GM18909 (cell line): Measurements from ENCODE around the gene PRRG2.

Experiments used
- ATAC-seq: cut with Tn5 transposase; IDR thresholded peaks from one replicate; pipeline ENCODE4 v1.9.1; 2021; ENCODE audit warnings: mild to moderate bottlenecking; ENCODE audit not compliant: unreplicated experiment, poor library complexity

The PRRG2 gene

DNA sequence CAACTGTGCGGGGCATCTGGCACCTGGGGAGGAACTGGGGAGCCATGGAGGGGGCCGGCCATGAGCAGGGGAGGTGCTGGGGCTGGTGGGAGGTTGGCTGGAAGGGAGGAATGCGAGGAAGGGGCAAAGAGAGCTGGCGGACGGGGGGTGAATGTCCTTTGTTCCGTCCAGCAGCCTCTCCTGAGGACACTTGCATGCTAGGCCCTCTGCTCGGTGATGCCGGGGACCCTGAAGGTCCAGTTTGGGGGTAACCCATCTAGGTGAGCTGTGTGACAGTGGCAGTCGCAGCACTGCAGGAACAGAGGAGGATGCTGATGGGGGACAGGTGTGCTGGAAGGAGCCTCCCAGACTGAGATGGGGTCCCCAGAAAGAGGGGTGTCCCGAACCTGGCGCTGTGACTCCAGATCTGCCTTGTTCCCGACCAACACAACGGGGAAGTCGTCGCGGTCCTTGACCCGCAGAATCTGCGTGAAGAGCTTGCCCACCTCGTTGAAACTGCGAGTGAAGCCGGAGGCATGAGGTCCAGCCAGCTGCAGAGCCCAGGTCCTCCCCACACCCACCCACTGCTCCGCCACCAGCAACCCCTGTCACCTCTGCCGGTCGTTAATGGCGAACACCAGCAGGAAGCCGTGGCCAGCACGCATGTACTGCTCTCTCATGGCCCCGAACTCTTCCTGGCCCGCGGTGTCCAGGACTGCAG, 55.3 kb downstream of the PRRG2 start:
- no peak for ATAC-seq

DNA sequence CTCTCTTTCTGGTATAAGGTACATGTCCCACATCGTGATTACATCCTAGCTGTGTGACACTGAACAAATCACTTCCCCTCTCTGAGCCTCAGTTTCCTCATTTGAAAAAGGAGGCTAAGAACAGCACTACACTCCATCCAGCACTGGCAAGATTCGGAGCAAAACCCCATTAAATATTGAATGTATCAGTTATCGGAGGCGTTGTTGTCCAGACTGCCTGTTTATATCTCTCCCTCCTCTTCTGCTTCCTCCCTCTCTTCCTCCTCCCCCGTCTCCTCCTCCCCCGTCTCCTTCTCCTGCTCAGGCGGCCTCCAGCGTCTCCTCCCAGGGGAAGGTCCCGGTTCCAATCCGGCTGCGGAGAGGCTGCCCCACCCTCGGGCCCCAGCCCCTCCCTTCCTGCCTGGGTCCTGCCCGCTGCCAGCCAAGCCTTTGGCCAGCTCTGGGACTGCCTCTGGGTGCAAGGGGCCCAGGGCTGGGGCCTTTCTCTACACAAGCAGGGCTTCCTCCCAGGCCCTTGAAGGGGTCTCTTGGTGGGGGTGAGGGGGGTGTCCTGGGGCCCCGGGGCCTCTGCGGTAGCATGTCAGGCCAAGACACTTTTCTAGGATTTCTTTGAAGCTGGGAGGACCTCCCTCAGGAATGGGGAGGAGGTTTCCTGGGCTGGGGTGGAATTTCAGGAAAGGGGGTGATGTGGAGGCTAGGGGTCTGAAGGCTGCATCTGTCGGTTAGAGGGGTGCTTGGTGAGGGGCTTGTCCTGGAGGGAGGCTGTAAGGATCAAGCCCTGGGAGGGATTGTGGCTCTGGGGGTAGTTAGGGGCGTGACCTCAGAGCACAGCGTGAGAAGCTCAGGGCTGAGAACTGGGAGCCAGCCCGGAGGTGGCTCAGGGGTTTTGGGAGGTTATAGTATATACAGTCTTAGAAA, 57.0 kb downstream of the PRRG2 start:
- no peak for ATAC-seq

DNA sequence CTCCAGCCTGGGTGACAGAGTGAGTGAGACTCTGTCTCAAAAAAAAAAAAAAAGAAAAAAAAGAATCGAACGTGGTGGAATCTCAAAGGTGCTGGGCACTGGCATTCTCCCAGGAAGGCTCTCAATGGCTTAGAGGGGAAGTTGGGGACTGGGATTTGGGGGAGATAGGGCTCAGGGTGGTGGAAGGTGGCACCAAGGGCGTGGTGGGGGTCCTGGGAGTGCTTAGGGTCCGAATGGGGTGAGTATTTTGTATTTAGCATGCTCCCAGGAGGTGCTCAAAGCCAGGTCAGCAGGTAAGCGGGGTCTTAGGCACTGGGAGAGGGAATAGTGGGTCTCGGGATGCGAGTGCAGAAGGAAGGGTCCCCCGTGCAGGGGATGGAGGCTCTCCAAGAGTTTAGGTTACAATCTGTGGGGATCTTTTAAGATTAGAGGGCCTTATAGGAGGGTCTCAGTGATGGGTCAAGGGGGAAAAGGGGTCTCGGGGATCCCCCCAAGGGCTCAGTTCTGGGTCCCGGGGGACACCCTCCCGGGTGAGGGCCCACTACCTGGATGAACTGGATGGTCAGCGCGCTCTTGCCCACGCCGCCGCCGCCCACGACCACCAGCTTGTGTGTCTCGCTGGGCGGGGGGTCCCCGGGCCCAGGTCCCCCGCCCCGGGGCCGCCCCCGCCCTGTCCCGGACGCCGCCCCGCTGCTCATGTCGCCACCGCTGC, 58.4 kb downstream of the PRRG2 start:
- ATAC-seq = no peak

DNA sequence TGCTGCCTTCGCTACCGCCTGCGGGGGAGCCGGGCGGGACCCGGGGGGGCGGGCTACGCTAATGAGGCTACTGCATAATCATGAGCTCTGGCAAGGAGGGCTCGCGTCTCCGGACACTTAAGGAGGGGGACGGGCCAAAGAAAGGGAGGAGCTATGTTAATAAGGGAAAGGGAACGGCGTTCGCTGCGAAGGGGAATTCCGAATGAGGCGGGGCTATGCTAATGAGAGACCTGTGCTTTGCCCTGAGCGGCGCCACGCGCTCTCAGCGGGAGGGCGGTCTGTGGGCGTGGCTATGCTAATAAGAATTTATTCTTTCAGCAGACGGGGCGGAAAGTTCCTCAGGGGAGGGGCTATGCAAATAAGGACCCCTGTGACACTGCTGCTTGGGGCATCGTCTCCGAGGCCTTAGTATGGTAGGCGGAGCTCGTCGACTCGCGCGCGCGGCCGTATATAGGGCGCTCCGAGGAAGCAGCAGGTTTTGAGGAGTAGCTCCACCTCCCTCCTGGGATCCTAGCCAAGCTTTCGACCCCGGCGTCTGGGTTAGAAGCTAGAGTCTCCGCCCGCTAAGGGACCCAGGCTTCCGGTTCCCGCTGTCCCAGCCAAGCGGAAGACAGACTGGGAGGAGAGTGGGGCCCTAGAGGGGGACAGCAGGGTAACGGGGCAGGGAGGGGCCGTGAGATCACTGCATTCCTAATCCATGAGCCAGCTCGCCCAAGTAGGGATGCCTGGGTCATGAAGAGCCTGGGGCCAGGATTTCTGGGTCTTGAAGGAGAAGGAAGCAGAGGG, 59.2 kb downstream of the PRRG2 start, which contains the start of gene RRAS:
RRAS (minus strand) TSS at position 31 of the 786 bp plus-strand sequence. CDS start 45 bp downstream, outside the sequence.
- ATAC-seq = peak; percentile 68
